GM18870 (cell line): ENCODE results near the gene ZNF559.

ENCODE experiments used
- ATAC-seq: cut with Tn5 transposase; IDR thresholded peaks from one replicate; pipeline ENCODE4 v1.9.1; 2021; ENCODE audit warnings: moderate library complexity; ENCODE audit not compliant: unreplicated experiment

Gene ZNF559

GRCh38 chr19:9353011-9353410 is 29.0 kb downstream of the ZNF559 start:
- no peak for ATAC-seq

- no peak for ATAC-seq
Measured at GRCh38 chr19:9354651-9355050, 30.7 kb downstream of the ZNF559 start.

DNA sequence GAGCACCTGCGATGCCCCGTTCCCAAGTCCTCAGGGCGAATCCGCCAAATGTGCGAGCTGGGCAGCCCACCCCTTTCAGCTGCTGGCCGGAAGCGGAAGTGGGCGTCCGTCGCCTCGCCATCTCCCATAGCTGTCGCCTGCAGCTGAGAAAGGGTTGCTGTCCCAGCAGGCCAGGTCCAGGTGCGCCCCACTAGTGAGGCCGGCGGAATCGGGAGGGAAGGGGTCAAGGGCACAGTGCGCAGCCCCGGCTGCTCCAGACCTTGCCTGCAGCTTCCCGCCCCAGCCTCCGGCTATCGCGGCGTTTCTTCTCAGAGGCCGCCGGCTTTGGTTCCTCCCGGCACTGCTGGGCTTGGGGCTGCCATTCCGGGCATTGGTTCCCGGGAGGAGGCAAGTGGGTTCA is 38.9 kb downstream of the ZNF559 start, which contains the start of gene ZNF177:
Gene ZNF177, plus strand, starts transcription at position 109 of the 400 bp plus-strand sequence. CDS start 15,299 bp downstream, outside the sequence.
- no peak for ATAC-seq

DNA sequence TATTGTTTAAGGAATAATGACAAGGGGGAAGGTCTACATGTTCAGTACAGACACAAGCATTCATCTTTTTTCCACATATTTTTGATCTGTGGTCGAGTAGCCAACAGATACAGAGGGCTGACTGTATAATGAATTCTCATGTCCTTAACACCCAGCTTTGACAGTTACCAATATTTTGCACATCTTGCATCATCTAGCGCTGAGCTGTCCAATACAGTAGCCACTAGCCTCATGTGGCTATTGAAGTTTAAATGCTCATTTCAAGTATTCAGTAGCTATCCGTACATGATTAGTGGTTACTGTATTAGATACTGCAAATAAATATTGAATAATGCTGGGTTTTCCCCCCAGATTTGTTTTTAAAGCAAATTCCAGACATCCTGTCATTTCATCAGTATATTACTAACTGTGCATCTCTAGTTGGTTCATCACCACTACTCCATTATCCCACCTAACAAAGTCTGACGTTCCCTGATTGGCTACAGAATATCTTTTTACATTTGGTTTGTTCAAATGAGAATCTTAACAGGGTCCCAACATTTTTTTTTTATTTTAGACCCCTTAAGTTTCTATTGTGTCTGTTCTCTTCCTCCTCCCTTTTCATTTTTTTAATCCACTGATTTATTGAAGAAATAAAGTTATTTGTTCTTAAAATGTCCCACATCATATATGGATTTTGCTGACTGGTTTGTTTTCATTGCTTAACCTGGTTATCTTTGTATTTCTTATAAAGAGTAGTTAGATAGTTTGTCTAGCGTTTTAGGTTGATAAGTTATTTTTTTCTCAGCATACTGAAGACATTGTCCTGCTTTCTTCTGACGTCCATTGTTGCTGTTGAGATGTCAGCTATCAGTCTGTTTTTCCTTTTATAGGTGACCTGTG is 47.0 kb downstream of the ZNF559 start:
- no peak for ATAC-seq

DNA sequence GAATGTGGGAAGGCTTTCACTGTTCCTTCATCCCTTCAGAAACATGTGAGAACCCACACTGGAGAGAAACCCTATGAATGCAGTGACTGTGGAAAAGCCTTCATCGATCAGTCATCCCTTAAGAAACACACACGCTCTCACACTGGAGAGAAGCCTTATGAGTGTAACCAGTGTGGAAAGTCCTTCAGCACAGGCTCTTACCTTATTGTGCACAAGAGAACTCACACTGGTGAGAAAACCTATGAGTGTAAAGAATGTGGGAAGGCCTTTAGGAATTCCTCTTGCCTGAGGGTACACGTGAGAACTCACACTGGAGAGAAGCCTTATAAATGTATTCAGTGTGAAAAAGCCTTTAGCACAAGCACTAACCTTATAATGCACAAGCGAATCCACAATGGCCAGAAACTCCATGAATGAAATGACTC is 57.4 kb downstream of the ZNF559 start:
- ATAC-seq, result no peak
